SK-N-SH (cell line): Measurements from ENCODE around the gene CPOX. TPM values are rescaled to one million over a fixed set of nuclear protein-coding genes. Genes with fewer than 3 reads are reported as not detected.

Experiments
- CTCF ChIA-PET: fragments of 300-600, 350-600 bp; formaldehyde crosslinking; extraction: SDS; loops from one replicate; lab custom pipeline; 2021; lab: Yijun Ruan, JAX
- POLR2A ChIA-PET: fragments of 350-600 bp; sonication (Branson Sonifier 250); formaldehyde crosslinking; extraction: SDS; loops from one replicate; lab custom pipeline; 2020; ENCODE audit warnings: antibody characterized with exemption, inconsistent platforms; lab: Yijun Ruan, JAX
- DNase-seq: peaks from one replicate; pipeline ENCODE4 v3.0.0; 2012
- H2AFZ ChIP-seq: fragments of 200-600 bp; sonication (generic); 2 replicates; pipeline ENCODE4 v1.8.1; 2016; ENCODE audit warnings: antibody characterized with exemption, mild to moderate bottlenecking, low read depth
- H3F3A ChIP-seq: fragments of 200-600 bp; sonication (generic); replicated peaks from 2 replicates; pipeline ENCODE3; 2016; ENCODE audit warnings: antibody characterized with exemption, mild to moderate bottlenecking; ENCODE audit not compliant: insufficient read depth
- H3K27ac ChIP-seq, 2 experiments: fragments of 200-500 bp in 1 of 2; fragments of 200-600 bp in 1 of 2; sonication (Bioruptor generic) in 1 of 2; sonication (generic), shearing (Covaris generic) in 1 of 2; 2 replicates each; pipeline versions ENCODE4 v1.5.1 to v1.6.1; 2014 to 2016; ENCODE audit warnings: low read depth in 2 of 2, inconsistent platforms in 1 of 2, low read length in 1 of 2, mild to moderate bottlenecking in 1 of 2, mixed read lengths in 1 of 2
- H3K27me3 ChIP-seq: fragments of 200-600 bp; sonication (generic), shearing (Covaris generic); 2 replicates; pipeline ENCODE4 v1.6.1; 2016; ENCODE audit warnings: mixed run types; ENCODE audit not compliant: insufficient read depth
- H3K36me3 ChIP-seq, 2 experiments: fragments of 200-500 bp in 1 of 2; fragments of 200-600 bp in 1 of 2; sonication (Bioruptor generic) in 1 of 2; sonication (generic) in 1 of 2; replicated peaks in 1 of 2; 2 replicates each; pipeline versions ENCODE3 to v1.5.1; 2014 to 2016; ENCODE audit warnings: low read length in 1 of 2, mild to moderate bottlenecking in 1 of 2; ENCODE audit not compliant: insufficient read depth in 2 of 2, control insufficient read depth in 1 of 2
- H3K4me1 ChIP-seq, 2 experiments: fragments of 200-500 bp in 1 of 2; fragments of 200-600 bp in 1 of 2; sonication (Bioruptor generic) in 1 of 2; sonication (generic), shearing (Covaris generic) in 1 of 2; 2 replicates each; pipeline versions ENCODE4 v1.5.1 to v1.6.1; 2014 to 2016; ENCODE audit warnings: low read depth in 1 of 2, low read length in 1 of 2, mixed run types in 1 of 2; ENCODE audit not compliant: insufficient read depth in 2 of 2, control insufficient read depth in 1 of 2
- H3K4me2 ChIP-seq: fragments of 200-600 bp; sonication (generic), shearing (Covaris generic); 2 replicates; pipeline ENCODE4 v1.6.1; 2017; ENCODE audit warnings: mixed run types
- H3K4me3 ChIP-seq, 2 experiments: fragments of 200-500 bp in 1 of 2; fragments of 200-600 bp in 1 of 2; sonication (Bioruptor generic) in 1 of 2; sonication (generic), shearing (Covaris generic) in 1 of 2; 2 replicates each; pipeline versions ENCODE4 v1.5.1 to v1.8.1; 2014 to 2016; ENCODE audit warnings: low read depth in 2 of 2, inconsistent platforms in 1 of 2, low read length in 1 of 2, mild to moderate bottlenecking in 1 of 2, mixed read lengths in 1 of 2, moderate library complexity in 1 of 2
- H3K79me2 ChIP-seq: fragments of 200-600 bp; sonication (generic); 2 replicates; pipeline ENCODE4 v1.8.1; 2017; ENCODE audit warnings: mild to moderate bottlenecking; ENCODE audit not compliant: insufficient read depth
- H3K9ac ChIP-seq: fragments of 200-600 bp; sonication (generic); 2 replicates; pipeline ENCODE4 v1.6.1; 2017; ENCODE audit warnings: mixed run types
- H3K9me2 ChIP-seq: fragments of 200-600 bp; sonication (generic); 2 replicates; pipeline ENCODE4 v1.6.1; 2017; ENCODE audit warnings: mixed run types
- H3K9me3 ChIP-seq: fragments of 200-600 bp; sonication (generic); 2 replicates; pipeline ENCODE4 v1.6.1; 2017; ENCODE audit warnings: mixed run types, mild to moderate bottlenecking, moderate library complexity
- H4K20me1 ChIP-seq: fragments of 200-600 bp; sonication (generic); 2 replicates; pipeline ENCODE4 v1.6.1; 2017; ENCODE audit warnings: mild to moderate bottlenecking, mixed run types; ENCODE audit not compliant: insufficient read depth
- CHD2 ChIP-seq: fragments of 150-350 bp; IDR thresholded peaks from 2 replicates; pipeline ENCODE4 v1.6.1; 2018; ENCODE audit warnings: low read length; ENCODE audit not compliant: partially characterized antibody
- EP300 ChIP-seq, 2 experiments: IDR thresholded peaks; 2 replicates each; pipeline versions ENCODE4 v1.4.0 to v1.6.1; 2012; ENCODE audit warnings: borderline replicate concordance in 1 of 2, low read depth in 1 of 2, low read length in 1 of 2
- FOXJ3 ChIP-seq: sonication (generic); formaldehyde crosslinking; IDR thresholded peaks from 2 replicates; pipeline ENCODE4 v1.5.1; 2020; ENCODE audit warnings: mild to moderate bottlenecking, missing genetic modification reagents
- FOXM1 ChIP-seq: IDR thresholded peaks from 2 replicates; pipeline ENCODE4 v1.4.0; 2012; ENCODE audit warnings: low read depth, mild to moderate bottlenecking
- GATA2 ChIP-seq: sonication (generic); formaldehyde crosslinking; IDR thresholded peaks from 2 replicates; pipeline ENCODE4 v1.5.0; 2020; ENCODE audit warnings: mild to moderate bottlenecking, missing genetic modification reagents
- IRF3 ChIP-seq: fragments of 150-350 bp; IDR thresholded peaks from 2 replicates; pipeline ENCODE4 v1.6.1; 2016; ENCODE audit warnings: mild to moderate bottlenecking, low read depth, low read length
- JUND ChIP-seq: IDR thresholded peaks from 2 replicates; pipeline ENCODE4 v1.4.0; 2012
- MAX ChIP-seq: IDR thresholded peaks from 2 replicates; pipeline ENCODE4 v1.4.0; 2012; ENCODE audit warnings: low read depth
- MEF2A ChIP-seq: IDR thresholded peaks from 2 replicates; pipeline ENCODE4 v1.4.0; 2012; ENCODE audit warnings: low read depth, borderline replicate concordance
- NFIC ChIP-seq: IDR thresholded peaks from 2 replicates; pipeline ENCODE4 v1.4.0; 2012; ENCODE audit warnings: borderline replicate concordance
- NRF1 ChIP-seq: IDR thresholded peaks from 2 replicates; pipeline ENCODE4 v1.6.1; 2012; ENCODE audit warnings: low read depth, mild to moderate bottlenecking, low read length
- PBX3 ChIP-seq: IDR thresholded peaks from 2 replicates; pipeline ENCODE4; 2012
- RFX5 ChIP-seq: IDR thresholded peaks from 2 replicates; pipeline ENCODE4 v1.6.1; 2012; ENCODE audit warnings: mild to moderate bottlenecking, improper control_type of control experiment, low read length
- RXRA ChIP-seq: IDR thresholded peaks from 2 replicates; pipeline ENCODE4 v1.4.0; 2012; ENCODE audit warnings: low read depth, mild to moderate bottlenecking, borderline replicate concordance
- SMC3 ChIP-seq: IDR thresholded peaks from 2 replicates; pipeline ENCODE4 v1.6.1; 2012; ENCODE audit warnings: low read depth, low read length, improper control_type of control experiment
- TAF1 ChIP-seq: IDR thresholded peaks from 2 replicates; pipeline ENCODE4 v1.6.1; 2012; ENCODE audit warnings: low read depth, mild to moderate bottlenecking, low read length, moderate library complexity, borderline replicate concordance
- TCF12 ChIP-seq: IDR thresholded peaks from 2 replicates; pipeline ENCODE4 v1.4.0; 2012
- USF1 ChIP-seq: IDR thresholded peaks from 2 replicates; pipeline ENCODE4 v1.4.0; 2012; ENCODE audit warnings: low read depth, borderline replicate concordance
- YY1 ChIP-seq: IDR thresholded peaks from 2 replicates; pipeline ENCODE4 v1.4.0; 2012; ENCODE audit warnings: low read depth, mild to moderate bottlenecking
- WGBS: methylation state at CpG from one replicate; pipeline ENCODE4 v1.1.6; 2017; ENCODE audit warnings: low lambda C conversion rate; 5-methylcytosine and 5-hydroxymethylcytosine counted together
- polyA plus RNA-seq, 3 experiments: library from polyadenylated mRNA; depleted of rRNA; stranded (reverse); fragments of >200 nt; gene quantifications; 2 replicates each; pipeline ENCODE4 v1.2.3, GENCODE V29; 2012

CPOX gene
- polyA plus RNA-seq, 1 of the 3 experiments (the other 2 are of a cell fraction), result 36.7 TPM

- peaks cover 0 to 3% of the 10 kb centered on the region in 2 experiments; a peak in 1 of 4 replicates for H3K4me1 ChIP-seq
- no peak overlapping the region for H3K4me3 ChIP-seq
- H3K27ac ChIP-seq, result no peak overlapping the region
- H3K9me3 ChIP-seq, result no peaks in the 10 kb centered on the region
- H4K20me1 ChIP-seq, result no peaks in the 10 kb centered on the region
- no peak overlapping the region for H2AFZ ChIP-seq
- H3K9ac ChIP-seq, result no peak overlapping the region
- H3K36me3 ChIP-seq, result no peaks in the 10 kb centered on the region
- H3K9me2 ChIP-seq, result no peaks in the 10 kb centered on the region
- ChIA-PET CTCF (interaction anchor here (1.1 to 2.6 kb wide), 5 partner anchors 11 to 381 kb away, joined by 3 to 21 read pairs (median 4); no protein-coding TSS in a partner anchor), POLR2A (no interaction called here)
- no peaks in the 10 kb centered on the region for H3K79me2 ChIP-seq
- no peak for DNase-seq
- H3K4me2 ChIP-seq, result no peak overlapping the region
- 82% methylated on average over 3 of the region's 5 CpGs for WGBS
- H3K27me3 ChIP-seq, result no peaks in the 10 kb centered on the region
- TF ChIP-seq FOXJ3 (CRISPR knock-in tag) (no peak), PBX3 (no peak), TCF12 (no peak), NFIC (no peak), MAX (no peak), RXRA (no peak), FOXM1 (no peak), YY1 (no peak), CHD2 (no peak)
- TF ChIP-seq, all 33 proteins: peak for 0
- no peaks in the 10 kb centered on the region for H3F3A ChIP-seq
Observed at GRCh38 chr3:98612587-98612986, 19.2 kb upstream of the CPOX start.

- WGBS, result 79% methylated on average over 2 of the region's 2 CpGs
- DNase-seq, result no peak
- H3F3A ChIP-seq, result no peaks in the 10 kb centered on the region
- no peak overlapping the region for H3K4me3 ChIP-seq
- H3K36me3 ChIP-seq, result no peaks in the 10 kb centered on the region
- H3K9me2 ChIP-seq, result no peaks in the 10 kb centered on the region
- CTCF ChIA-PET, result interaction anchor here (0.9 to 1.8 kb wide), 3 partner anchors 14 to 386 kb away, joined by 3 to 5 read pairs (median 4); no protein-coding TSS in a partner anchor
- no peak for TF ChIP-seq NRF1
- TF ChIP-seq FOXJ3 (CRISPR knock-in tag), result no peak
- TF ChIP-seq EP300 (IDR thresholded peaks at IDR 0.05; ENCODE audit: borderline replicate concordance in 1 of 2, low read depth in 1 of 2, low read length in 1 of 2), result no peak
- no peak for TF ChIP-seq USF1
- TF ChIP-seq FOXM1, result no peak
- TF ChIP-seq TAF1, result no peak
- no peak for TF ChIP-seq JUND
- no peak for TF ChIP-seq PBX3
- TF ChIP-seq SMC3, result no peak
- TF ChIP-seq MAX, result no peak
- no peak for TF ChIP-seq MEF2A
- TF ChIP-seq NFIC, result no peak
- no peak for TF ChIP-seq RFX5
- no peak for TF ChIP-seq GATA2 (CRISPR knock-in tag)
- no peak for TF ChIP-seq IRF3
- no peak overlapping the region for H2AFZ ChIP-seq
- no peak overlapping the region for H3K4me2 ChIP-seq
- POLR2A ChIA-PET, result no interaction called here
- H4K20me1 ChIP-seq, result no peaks in the 10 kb centered on the region
- H3K4me1 ChIP-seq, result no peaks in the 10 kb centered on the region
- H3K27me3 ChIP-seq, result no peaks in the 10 kb centered on the region
- H3K9ac ChIP-seq, result no peak overlapping the region
- no peaks in the 10 kb centered on the region for H3K9me3 ChIP-seq
- H3K27ac ChIP-seq, result no peak overlapping the region
- no peaks in the 10 kb centered on the region for H3K79me2 ChIP-seq
Observed at GRCh38 chr3:98608029-98608428, 14.6 kb upstream of the CPOX start.
